Thoracic aorta (tissue), 2 donors: ENCODE data around the gene AEN. TPM values are rescaled to one million over a fixed set of nuclear protein-coding genes. Genes with fewer than 3 reads are reported as not detected.
"Not testable (repeated sequence)": the region's sequence is repeated elsewhere in the genome, so short reads cannot be mapped to it uniquely, and the experiment has no call there.

Experiments used
- ATAC-seq: fragments of 150-250 bp; one replicate; pipeline ENCODE4 v1.8.0; 2017; ENCODE audit warnings: low read depth; ENCODE audit not compliant: insufficient number of reproducible peaks, low FRiP score
- DNase-seq: peaks from one replicate; pipeline ENCODE4 v3.0.0-alpha.2; 2020; ENCODE audit warnings: low spot score
- H3K27ac ChIP-seq, 2 donors: fragments of 200-600 bp; sonication (generic); 1 replicate in 1 of 2; 2 replicates in 1 of 2; pipeline ENCODE4 v1.5.1; 2016; ENCODE audit warnings: mild to moderate bottlenecking in 2 of 2, moderate library complexity in 2 of 2
- H3K27me3 ChIP-seq: fragments of 200-600 bp; sonication (generic); replicated peaks from 2 replicates; pipeline ENCODE4 v1.6.0; 2016; ENCODE audit warnings: mild to moderate bottlenecking; ENCODE audit not compliant: insufficient read depth
- H3K36me3 ChIP-seq: fragments of 200-600 bp; sonication (generic); one replicate; pipeline ENCODE4 v1.5.1; 2016
- H3K4me1 ChIP-seq, 2 donors: fragments of 200-600 bp; sonication (generic); 1 replicate in 1 of 2; 2 replicates in 1 of 2; pipeline versions ENCODE4 v1.5.1 to v1.6.0; 2016; ENCODE audit warnings: low read depth in 2 of 2, mild to moderate bottlenecking in 1 of 2; ENCODE audit not compliant: control insufficient read depth in 1 of 2
- H3K4me3 ChIP-seq: fragments of 200-600 bp; sonication (generic); 2 replicates; pipeline ENCODE4 v1.5.1; 2016; ENCODE audit warnings: mild to moderate bottlenecking
- H3K9me3 ChIP-seq: fragments of 200-600 bp; sonication (generic); 2 replicates; pipeline ENCODE4 v1.5.1; 2016
- total RNA-seq, 2 donors: library from RNA; depleted of rRNA; stranded (reverse); fragments of >200 nt; gene quantifications; one replicate each; pipeline versions ENCODE4 v1.1.0 to v1.2.3, GENCODE V29; 2016
- TF ChIP-seq, protein P1 (sequence below): fragments of 200-600 bp; sonication (generic); IDR thresholded peaks from one replicate; pipeline ENCODE4 v1.5.1; 2019; ENCODE audit warnings: antibody characterized with exemption

Gene AEN
- total RNA-seq, 2 donors from 2014 or later = 36.0 to 36.3 TPM

DNA sequence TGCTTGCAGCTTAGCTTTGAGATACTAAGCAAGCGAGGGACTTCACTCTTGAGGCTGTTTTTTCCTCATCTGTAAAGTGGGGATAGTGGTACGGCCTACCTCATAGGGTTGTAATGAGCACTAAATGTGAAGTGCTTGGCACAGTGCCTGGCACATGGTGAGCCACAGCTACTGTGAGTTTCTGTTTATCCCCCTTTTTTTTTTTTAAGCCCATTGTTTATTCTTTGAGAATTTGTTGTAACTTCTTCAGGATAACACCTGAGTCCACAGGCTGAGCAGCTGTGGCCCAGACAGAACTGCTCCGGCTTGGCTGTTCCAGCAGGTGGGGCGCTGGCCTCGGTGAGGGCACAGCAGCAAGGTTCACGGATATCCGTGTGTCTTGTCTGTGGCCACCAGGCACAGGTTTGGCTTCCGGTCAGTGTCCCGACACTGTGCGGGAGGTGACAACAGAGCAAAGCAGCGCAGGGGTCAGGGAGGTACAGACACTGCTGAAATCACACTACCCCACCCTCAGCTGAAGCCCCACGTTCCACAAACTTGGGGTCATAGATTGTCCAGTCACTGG, 10.4 kb downstream of the AEN start:
- H3K36me3 ChIP-seq = peaks cover 27% of the 10 kb centered on the region
- TF ChIP-seq, protein P1, sequence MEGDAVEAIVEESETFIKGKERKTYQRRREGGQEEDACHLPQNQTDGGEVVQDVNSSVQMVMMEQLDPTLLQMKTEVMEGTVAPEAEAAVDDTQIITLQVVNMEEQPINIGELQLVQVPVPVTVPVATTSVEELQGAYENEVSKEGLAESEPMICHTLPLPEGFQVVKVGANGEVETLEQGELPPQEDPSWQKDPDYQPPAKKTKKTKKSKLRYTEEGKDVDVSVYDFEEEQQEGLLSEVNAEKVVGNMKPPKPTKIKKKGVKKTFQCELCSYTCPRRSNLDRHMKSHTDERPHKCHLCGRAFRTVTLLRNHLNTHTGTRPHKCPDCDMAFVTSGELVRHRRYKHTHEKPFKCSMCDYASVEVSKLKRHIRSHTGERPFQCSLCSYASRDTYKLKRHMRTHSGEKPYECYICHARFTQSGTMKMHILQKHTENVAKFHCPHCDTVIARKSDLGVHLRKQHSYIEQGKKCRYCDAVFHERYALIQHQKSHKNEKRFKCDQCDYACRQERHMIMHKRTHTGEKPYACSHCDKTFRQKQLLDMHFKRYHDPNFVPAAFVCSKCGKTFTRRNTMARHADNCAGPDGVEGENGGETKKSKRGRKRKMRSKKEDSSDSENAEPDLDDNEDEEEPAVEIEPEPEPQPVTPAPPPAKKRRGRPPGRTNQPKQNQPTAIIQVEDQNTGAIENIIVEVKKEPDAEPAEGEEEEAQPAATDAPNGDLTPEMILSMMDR = no peak
- no peaks in the 10 kb centered on the region for H3K9me3 ChIP-seq
- no peak overlapping the region for H3K4me3 ChIP-seq
- H3K27me3 ChIP-seq = no peaks in the 10 kb centered on the region
- DNase-seq (no peak), ATAC-seq (no peak)
- H3K4me1 ChIP-seq = no peaks in the 10 kb centered on the region
- H3K27ac ChIP-seq = no peak overlapping the region

DNA sequence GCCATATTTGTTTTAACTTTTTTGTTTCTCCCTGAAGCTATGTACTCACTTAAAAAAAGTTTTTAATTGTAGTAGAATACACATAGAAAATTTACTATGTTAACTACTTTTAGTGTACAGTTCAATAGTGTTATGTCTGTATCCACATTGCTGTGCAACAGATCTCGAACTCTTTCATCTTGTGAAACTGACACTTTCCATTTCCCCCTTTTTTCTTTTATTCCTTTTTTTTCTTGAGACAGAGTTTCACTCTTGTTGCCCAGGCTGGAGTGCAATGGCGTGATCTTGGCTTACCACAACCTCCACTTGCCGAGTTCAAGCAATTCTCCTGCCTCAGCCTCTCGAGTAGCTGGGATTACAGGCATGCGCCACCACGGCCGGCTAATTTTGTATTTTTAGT, 11.7 kb downstream of the AEN start:
- H3K9me3 ChIP-seq, DNase-seq, H3K27me3 ChIP-seq, H3K4me3 ChIP-seq, H3K4me1 ChIP-seq, ATAC-seq, H3K27ac ChIP-seq: not testable (repeated sequence)
- H3K36me3 ChIP-seq = peaks cover 27% of the 10 kb centered on the region

DNA sequence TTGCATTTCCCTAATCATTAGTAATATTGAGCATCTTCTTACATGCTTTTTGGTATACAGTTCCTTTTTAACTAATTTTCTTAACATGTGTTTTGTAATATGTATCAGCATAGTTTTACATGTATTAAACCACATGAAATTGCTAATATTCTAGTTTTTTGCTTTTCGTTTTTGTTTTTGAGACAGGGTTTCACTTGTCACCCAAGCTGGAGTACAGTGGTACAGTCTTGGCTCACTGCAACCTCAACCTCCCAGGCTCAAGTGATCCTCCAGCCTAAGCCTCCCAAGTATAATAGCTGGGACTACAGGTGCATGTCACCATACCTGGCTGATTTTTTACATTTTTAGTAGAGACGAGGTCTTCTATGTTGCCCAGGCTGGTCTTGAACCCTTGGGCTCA, 13.3 kb downstream of the AEN start:
- DNase-seq (no peak), ATAC-seq (no peak)
- TF ChIP-seq, protein P1 = no peak
- Histone ChIP-seq H3K4me1 (peaks cover 6 to 14% of the 10 kb centered on the region in 2 donors), H3K9me3 (no peaks in the 10 kb centered on the region), H3K27ac (no peak overlapping the region), H3K4me3 (no peak overlapping the region), H3K27me3 (no peaks in the 10 kb centered on the region), H3K36me3 (peaks cover 20% of the 10 kb centered on the region)

DNA sequence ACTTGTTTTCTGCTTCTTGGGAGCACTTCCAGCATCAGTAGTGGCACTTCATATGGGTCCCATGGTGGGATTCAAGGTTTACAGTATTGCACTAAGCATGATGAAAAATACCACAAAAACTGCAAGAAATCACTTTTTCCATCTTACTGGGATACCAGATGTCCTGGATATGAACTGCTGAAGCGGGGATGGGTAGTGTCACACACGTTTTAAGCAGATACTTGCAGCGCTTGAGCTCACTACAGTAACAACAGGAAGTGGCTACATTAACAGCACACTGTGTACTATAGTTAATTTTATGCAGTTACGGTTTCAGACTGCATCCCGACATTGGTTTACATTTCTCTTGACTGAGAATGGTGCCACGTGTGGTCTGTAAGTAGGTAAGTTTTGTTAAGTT, 14.2 kb downstream of the AEN start:
- H3K4me1 ChIP-seq = peaks cover 6 to 23% of the 10 kb centered on the region in 2 donors
- H3K27me3 ChIP-seq = no peaks in the 10 kb centered on the region
- ATAC-seq = no peak
- no peaks in the 10 kb centered on the region for H3K9me3 ChIP-seq
- no peak overlapping the region for H3K4me3 ChIP-seq
- TF ChIP-seq, protein P1 = no peak
- no peak for DNase-seq
- H3K36me3 ChIP-seq = peaks cover 13% of the 10 kb centered on the region
- no peak overlapping the region for H3K27ac ChIP-seq

DNA sequence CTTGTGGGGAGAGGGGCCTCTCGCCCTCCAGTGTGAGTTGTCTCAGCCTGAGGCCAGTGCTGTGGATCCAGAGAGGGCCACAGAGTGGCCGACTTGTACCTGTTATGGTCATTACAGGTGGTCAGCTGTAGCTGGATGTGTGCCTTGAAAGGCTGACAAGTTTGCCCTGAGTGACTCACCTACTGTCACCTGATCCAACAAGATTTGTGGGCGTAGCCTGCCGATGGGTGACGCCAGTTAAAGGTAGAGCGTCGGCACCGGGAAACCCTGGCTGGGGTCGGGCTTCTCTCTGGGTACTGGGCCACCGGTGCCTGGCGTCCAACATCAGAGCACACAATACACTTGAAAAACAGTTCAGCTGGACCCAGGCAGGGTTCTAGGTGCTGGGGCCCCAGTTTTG, 14.9 kb downstream of the AEN start:
- peak overlapping the region in 1 of 2 donors; percentile 12 for H3K27ac ChIP-seq
- peaks cover 6 to 23% of the 10 kb centered on the region in 2 donors for H3K4me1 ChIP-seq
- no peak overlapping the region for H3K4me3 ChIP-seq
- no peak for DNase-seq
- H3K9me3 ChIP-seq = no peaks in the 10 kb centered on the region
- no peaks in the 10 kb centered on the region for H3K27me3 ChIP-seq
- TF ChIP-seq, protein P1 = no peak
- ATAC-seq = no peak
- H3K36me3 ChIP-seq = peaks cover 9% of the 10 kb centered on the region

DNA sequence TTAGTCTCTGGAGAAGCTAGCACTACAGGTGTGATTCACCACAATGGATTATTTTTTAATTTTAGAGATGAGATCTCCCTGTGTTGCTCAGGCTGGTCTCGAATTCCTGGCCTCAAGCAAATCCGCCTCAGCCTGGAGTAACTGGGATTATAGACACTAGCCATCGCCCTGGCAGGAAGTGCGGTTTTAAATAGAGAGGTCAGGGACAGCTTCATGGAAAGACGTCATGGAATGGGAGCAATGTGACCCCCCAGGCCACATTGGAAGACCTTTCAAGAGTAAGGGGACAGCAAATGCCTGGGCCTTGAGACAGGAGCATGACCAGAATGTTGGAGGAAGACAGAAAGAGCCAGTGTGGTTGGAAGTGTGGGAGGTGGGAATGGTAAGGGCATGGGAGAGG, 15.5 kb downstream of the AEN start:
- H3K36me3 ChIP-seq = peaks cover 9% of the 10 kb centered on the region
- H3K27ac ChIP-seq = peak overlapping the region in 1 of 2 donors; percentile 12
- H3K9me3 ChIP-seq = no peaks in the 10 kb centered on the region
- no peak for DNase-seq
- H3K27me3 ChIP-seq = no peaks in the 10 kb centered on the region
- peaks cover 6 to 23% of the 10 kb centered on the region in 2 donors for H3K4me1 ChIP-seq
- no peak for ATAC-seq
- H3K4me3 ChIP-seq = no peak overlapping the region
- TF ChIP-seq, protein P1 = no peak
